GM12878 (cell line): ENCODE data around the gene RUFY3. TPM values are rescaled to one million over a fixed set of nuclear protein-coding genes. Genes with fewer than 3 reads are reported as not detected.

Source experiments
- EGR1 ChIP-seq, 2 experiments: IDR thresholded peaks; 1 replicate in 1 of 2; 2 replicates in 1 of 2; pipeline ENCODE4 v1.6.1; 2011 to 2012; ENCODE audit warnings: low read depth in 2 of 2, low read length in 2 of 2, borderline replicate concordance in 1 of 2, mild to moderate bottlenecking in 1 of 2, moderate library complexity in 1 of 2
- FOXM1 ChIP-seq: IDR thresholded peaks from 2 replicates; pipeline ENCODE4 v1.6.1; 2012; ENCODE audit warnings: low read depth, mild to moderate bottlenecking, inconsistent platforms, low read length, moderate library complexity
- PML ChIP-seq: IDR thresholded peaks from 2 replicates; pipeline ENCODE4 v1.6.1; 2012; ENCODE audit warnings: low read length, inconsistent platforms
- RUNX3 ChIP-seq: IDR thresholded peaks from 2 replicates; pipeline ENCODE4 v1.6.1; 2012; ENCODE audit warnings: low read length, inconsistent platforms
- ZBED1 ChIP-seq: IDR thresholded peaks from 2 replicates; pipeline ENCODE4 v1.6.1; 2016; ENCODE audit warnings: borderline replicate concordance
- polyA plus RNA-seq, 11 experiments: library from polyadenylated mRNA; depleted of rRNA in 4 of 11; unstranded in 6 of 11; stranded (reverse) in 5 of 11; fragments of >200 nt; fragmentation: Nextera tagmentation in 4 of 11; fragmentation: Illumina TruSeq in 1 of 11; extraction: Ambion mirVana in 4 of 11; extraction: Trizol in 1 of 11; gene quantifications; 1 replicate in 1 of 11; 2 replicates in 10 of 11; pipeline versions ENCODE4 v1.2.1 to v1.2.3, GENCODE V29; 2011 to 2016; ENCODE audit warnings: inconsistent platforms in 2 of 11, missing spikeins in 2 of 11, low read depth in 1 of 11
- total RNA-seq, 4 experiments: library from RNA; depleted of rRNA in 3 of 4; stranded (reverse); fragments of >200 nt in 3 of 4; fragmentation: Illumina TruSeq in 1 of 4; extraction: Trizol in 1 of 4; gene quantifications; 2 replicates each; pipeline versions ENCODE4 v1.2.1 to v1.2.3, GENCODE V29; 2013 to 2021
- TF ChIP-seq, protein P1 (sequence below): IDR thresholded peaks from 2 replicates; pipeline ENCODE4 v1.6.1; 2012; ENCODE audit warnings: low read length, inconsistent platforms
- TF ChIP-seq, protein P2 (sequence below): fragments of 450-650 bp; IDR thresholded peaks from 2 replicates; pipeline ENCODE4 v1.6.1; 2017; ENCODE audit warnings: mild to moderate bottlenecking, moderate library complexity

RUFY3 gene
- total and polyA plus RNA-seq, 10 of the 15 experiments (the other 5 are each of a cell fraction or from before 2014, with no cell fraction given): 5.1 to 28.3 (median 13.1) TPM

DNA sequence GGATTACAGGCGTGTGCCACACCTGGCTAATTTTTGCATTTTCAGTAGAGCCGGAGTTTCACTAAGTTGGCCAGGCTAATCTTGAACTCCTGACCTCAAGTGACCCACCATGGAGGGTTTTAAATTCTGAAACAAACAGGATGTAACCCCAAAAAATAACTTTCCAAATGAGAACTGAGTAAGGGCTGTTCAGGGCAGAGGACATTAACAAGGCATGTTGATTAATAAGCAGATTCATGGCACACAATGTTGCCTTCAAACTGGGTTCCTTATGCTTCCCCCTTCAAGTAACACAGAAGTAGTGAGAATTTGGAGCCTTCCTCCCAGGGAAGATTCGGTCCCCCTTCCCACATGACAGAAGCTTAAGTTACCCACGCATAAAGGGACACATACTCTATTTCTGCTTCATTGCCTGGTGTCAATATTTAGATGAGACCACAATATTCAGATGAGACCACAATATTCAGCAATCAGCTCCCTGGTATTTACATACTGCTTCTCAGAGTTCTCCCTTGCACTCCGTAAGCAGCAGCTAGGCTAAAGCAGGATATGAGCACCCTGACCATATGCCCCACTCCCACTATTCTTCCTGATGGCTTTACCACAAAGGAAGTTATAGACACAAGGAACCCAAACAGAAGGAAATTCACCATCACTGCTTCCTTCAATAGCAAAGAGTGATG, 96.5 kb downstream of the RUFY3 start (continued):
- TF ChIP-seq, protein P1, sequence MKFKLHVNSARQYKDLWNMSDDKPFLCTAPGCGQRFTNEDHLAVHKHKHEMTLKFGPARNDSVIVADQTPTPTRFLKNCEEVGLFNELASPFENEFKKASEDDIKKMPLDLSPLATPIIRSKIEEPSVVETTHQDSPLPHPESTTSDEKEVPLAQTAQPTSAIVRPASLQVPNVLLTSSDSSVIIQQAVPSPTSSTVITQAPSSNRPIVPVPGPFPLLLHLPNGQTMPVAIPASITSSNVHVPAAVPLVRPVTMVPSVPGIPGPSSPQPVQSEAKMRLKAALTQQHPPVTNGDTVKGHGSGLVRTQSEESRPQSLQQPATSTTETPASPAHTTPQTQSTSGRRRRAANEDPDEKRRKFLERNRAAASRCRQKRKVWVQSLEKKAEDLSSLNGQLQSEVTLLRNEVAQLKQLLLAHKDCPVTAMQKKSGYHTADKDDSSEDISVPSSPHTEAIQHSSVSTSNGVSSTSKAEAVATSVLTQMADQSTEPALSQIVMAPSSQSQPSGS: peak; percentile 45
- TF ChIP-seq, protein P2, sequence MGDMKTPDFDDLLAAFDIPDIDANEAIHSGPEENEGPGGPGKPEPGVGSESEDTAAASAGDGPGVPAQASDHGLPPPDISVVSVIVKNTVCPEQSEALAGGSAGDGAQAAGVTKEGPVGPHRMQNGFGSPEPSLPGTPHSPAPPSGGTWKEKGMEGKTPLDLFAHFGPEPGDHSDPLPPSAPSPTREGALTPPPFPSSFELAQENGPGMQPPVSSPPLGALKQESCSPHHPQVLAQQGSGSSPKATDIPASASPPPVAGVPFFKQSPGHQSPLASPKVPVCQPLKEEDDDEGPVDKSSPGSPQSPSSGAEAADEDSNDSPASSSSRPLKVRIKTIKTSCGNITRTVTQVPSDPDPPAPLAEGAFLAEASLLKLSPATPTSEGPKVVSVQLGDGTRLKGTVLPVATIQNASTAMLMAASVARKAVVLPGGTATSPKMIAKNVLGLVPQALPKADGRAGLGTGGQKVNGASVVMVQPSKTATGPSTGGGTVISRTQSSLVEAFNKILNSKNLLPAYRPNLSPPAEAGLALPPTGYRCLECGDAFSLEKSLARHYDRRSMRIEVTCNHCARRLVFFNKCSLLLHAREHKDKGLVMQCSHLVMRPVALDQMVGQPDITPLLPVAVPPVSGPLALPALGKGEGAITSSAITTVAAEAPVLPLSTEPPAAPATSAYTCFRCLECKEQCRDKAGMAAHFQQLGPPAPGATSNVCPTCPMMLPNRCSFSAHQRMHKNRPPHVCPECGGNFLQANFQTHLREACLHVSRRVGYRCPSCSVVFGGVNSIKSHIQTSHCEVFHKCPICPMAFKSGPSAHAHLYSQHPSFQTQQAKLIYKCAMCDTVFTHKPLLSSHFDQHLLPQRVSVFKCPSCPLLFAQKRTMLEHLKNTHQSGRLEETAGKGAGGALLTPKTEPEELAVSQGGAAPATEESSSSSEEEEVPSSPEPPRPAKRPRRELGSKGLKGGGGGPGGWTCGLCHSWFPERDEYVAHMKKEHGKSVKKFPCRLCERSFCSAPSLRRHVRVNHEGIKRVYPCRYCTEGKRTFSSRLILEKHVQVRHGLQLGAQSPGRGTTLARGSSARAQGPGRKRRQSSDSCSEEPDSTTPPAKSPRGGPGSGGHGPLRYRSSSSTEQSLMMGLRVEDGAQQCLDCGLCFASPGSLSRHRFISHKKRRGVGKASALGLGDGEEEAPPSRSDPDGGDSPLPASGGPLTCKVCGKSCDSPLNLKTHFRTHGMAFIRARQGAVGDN: no peak
- TF ChIP-seq EGR1 (IDR thresholded peaks at IDR 0.05; ENCODE audit: borderline replicate concordance in 1 of 2, low read depth in 2 of 2, low read length in 2 of 2): no peak
- peak; percentile 75 for TF ChIP-seq RUNX3
- peak; percentile 29; the same call in 1 of the 2 replicates for TF ChIP-seq ZBED1
- TF ChIP-seq PML: peak; percentile 9; the same call in 1 of the 2 replicates
- 0 out of 2 replicates have a peak, but pooled peaks have one; percentile 14 for TF ChIP-seq FOXM1
- TF ChIP-seq, all 136 proteins: peak for 11
